ENCODE data around the gene PACS2.
"Not testable (repeated sequence)": the region's sequence is repeated elsewhere in the genome, so short reads cannot be mapped to it uniquely, and the experiment has no call there.

PACS2 gene

GRCh38 chr14:105333613-105334364, 19.2 kb downstream of the PACS2 start:
- no peak for FAIRE-seq

GRCh38 chr14:105334383-105335230, 20.1 kb downstream of the PACS2 start:
- FAIRE-seq: no peak

GRCh38 chr14:105335231-105335542, 20.6 kb downstream of the PACS2 start:
- not testable (repeated sequence) for FAIRE-seq

- FAIRE-seq: no peak
These were observed 21.4 kb downstream of the PACS2 start for GRCh38 chr14:105335735-105336476.

- FAIRE-seq: no peak
These were observed 22.1 kb downstream of the PACS2 start for GRCh38 chr14:105336477-105337287.

GRCh38 chr14:105337433-105337832, 22.9 kb downstream of the PACS2 start:
- FAIRE-seq: no peak

- FAIRE-seq: no peak
These were observed 23.6 kb downstream of the PACS2 start for GRCh38 chr14:105337966-105338741.

GRCh38 chr14:105340821-105341733, 26.5 kb downstream of the PACS2 start:
- FAIRE-seq: no peak

GRCh38 chr14:105343194-105343593, 28.6 kb downstream of the PACS2 start:
- FAIRE-seq: no peak

GRCh38 chr14:105346200-105346533, 31.6 kb downstream of the PACS2 start:
- no peak for FAIRE-seq

- no peak for FAIRE-seq
These were observed 32.5 kb downstream of the PACS2 start for GRCh38 chr14:105346876-105347586.

- FAIRE-seq: no peak
These were observed 33.0 kb downstream of the PACS2 start for GRCh38 chr14:105347587-105347968.

GRCh38 chr14:105348169-105348944, 33.8 kb downstream of the PACS2 start:
- FAIRE-seq: no peak

- FAIRE-seq: no peak
These were observed 34.6 kb downstream of the PACS2 start for GRCh38 chr14:105348945-105349699.

- FAIRE-seq: no peak
These were observed 35.4 kb downstream of the PACS2 start for GRCh38 chr14:105349992-105350391.

- FAIRE-seq: no peak
These were observed 36.1 kb downstream of the PACS2 start for GRCh38 chr14:105350450-105351244.

- no peak for FAIRE-seq
These were observed 36.9 kb downstream of the PACS2 start for GRCh38 chr14:105351410-105351809.
